NCI-H146 treated with DMSO at 0.1 percent for 48 hours (cell line): ENCODE measurements around the gene DOCK4.
A peak's percentile ranks its signal among the peaks of the same experiment; 100 is the strongest.

ENCODE experiments used
- DNase-seq: peaks from one replicate; lab custom pipeline; 2025; ENCODE audit not compliant: unreplicated experiment; lab: John Stamatoyannopoulos, UW

DOCK4 gene

GRCh38 chr7:111787099-111787498, 419.1 kb downstream of the DOCK4 start:
- DNase-seq, result no peak

GRCh38 chr7:111785076-111785475, 421.1 kb downstream of the DOCK4 start:
- no peak for DNase-seq

GRCh38 chr7:111784296-111784695, 421.9 kb downstream of the DOCK4 start:
- DNase-seq, result no peak

GRCh38 chr7:111783854-111784253, 422.3 kb downstream of the DOCK4 start:
- no peak for DNase-seq

- no peak for DNase-seq
These were observed 425.7 kb downstream of the DOCK4 start for GRCh38 chr7:111780527-111780926.

GRCh38 chr7:111775206-111775605, 431.0 kb downstream of the DOCK4 start:
- no peak for DNase-seq

- DNase-seq, result no peak
These were observed 433.5 kb downstream of the DOCK4 start for GRCh38 chr7:111772716-111773115.

- DNase-seq, result no peak
These were observed 434.6 kb downstream of the DOCK4 start for GRCh38 chr7:111771638-111772037.

- no peak for DNase-seq
These were observed 436.1 kb downstream of the DOCK4 start for GRCh38 chr7:111770116-111770515.

GRCh38 chr7:111765751-111766643, 440.2 kb downstream of the DOCK4 start:
- DNase-seq, result no peak

- peak; percentile 43 for DNase-seq
These were observed 442.9 kb downstream of the DOCK4 start for GRCh38 chr7:111763221-111763801.

- DNase-seq, result no peak
These were observed 443.4 kb downstream of the DOCK4 start for GRCh38 chr7:111762799-111763198.

GRCh38 chr7:111762211-111762610, 444.0 kb downstream of the DOCK4 start:
- no peak for DNase-seq

GRCh38 chr7:111760043-111760442, 446.2 kb downstream of the DOCK4 start:
- DNase-seq, result no peak

GRCh38 chr7:111758332-111758731, 447.9 kb downstream of the DOCK4 start:
- no peak for DNase-seq

GRCh38 chr7:111756687-111757178, 449.5 kb downstream of the DOCK4 start:
- no peak for DNase-seq

GRCh38 chr7:111755383-111755782, 450.8 kb downstream of the DOCK4 start:
- DNase-seq, result no peak

GRCh38 chr7:111753968-111754367, 452.2 kb downstream of the DOCK4 start:
- DNase-seq, result no peak

GRCh38 chr7:111752022-111752582, 454.1 kb downstream of the DOCK4 start:
- DNase-seq, result peak; percentile 61

- no peak for DNase-seq
These were observed 455.3 kb downstream of the DOCK4 start for GRCh38 chr7:111750878-111751277.

GRCh38 chr7:111750228-111750627, 456.0 kb downstream of the DOCK4 start:
- no peak for DNase-seq

GRCh38 chr7:111749625-111750024, 456.6 kb downstream of the DOCK4 start:
- no peak for DNase-seq
